A204.1 (cell line): ENCODE data around the gene CX3CR1.
"Not testable (repeated sequence)": the region's sequence is repeated elsewhere in the genome, so short reads cannot be mapped to it uniquely, and the experiment has no call there.

Experiments
- FAIRE-seq: peaks from 2 replicates; lab custom pipeline; 2012; peaks lifted over from hg19 to GRCh38; lab: Jason Lieb, UNC

CX3CR1 gene

GRCh38 chr3:39264053-39264452, 15.8 kb downstream of the CX3CR1 start:
- FAIRE-seq = no peak

DNA sequence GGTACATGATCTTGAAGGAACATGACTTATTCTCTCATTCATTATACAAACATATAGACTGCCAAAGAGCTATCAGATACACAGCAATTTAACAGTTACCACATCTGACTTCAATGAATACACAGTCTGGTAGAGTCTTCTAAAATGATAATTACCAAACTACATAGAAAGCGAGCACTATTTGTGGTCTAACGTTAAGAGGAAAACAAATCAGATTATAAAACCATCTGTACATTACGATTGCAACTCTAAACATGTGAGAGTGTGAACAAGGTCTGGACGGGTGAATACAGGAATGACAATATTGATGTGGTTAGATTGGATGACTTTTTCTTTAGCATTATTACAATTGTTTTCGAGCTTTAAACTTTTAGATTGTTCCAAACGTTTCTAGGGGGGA, 16.3 kb downstream of the CX3CR1 start:
- FAIRE-seq = no peak

DNA sequence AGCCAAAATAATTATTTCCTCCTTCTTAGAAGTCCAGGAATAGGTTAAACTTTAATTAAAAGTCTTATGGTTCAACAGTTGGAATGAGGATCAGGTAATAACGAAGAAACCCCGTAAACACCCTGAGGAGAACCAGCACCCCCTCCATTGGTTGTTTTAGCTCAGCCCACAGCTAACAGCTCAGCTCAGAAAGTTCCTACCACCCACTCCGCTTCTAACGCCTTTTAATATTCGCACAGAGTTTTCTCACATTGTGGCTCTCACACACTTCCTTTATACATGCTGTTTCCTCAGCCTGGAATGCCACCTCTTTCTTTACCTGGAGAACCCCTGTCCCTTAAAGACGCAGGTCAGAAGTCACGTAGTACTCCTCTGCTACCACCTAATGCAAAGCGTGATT, 17.0 kb downstream of the CX3CR1 start:
- FAIRE-seq = no peak

DNA sequence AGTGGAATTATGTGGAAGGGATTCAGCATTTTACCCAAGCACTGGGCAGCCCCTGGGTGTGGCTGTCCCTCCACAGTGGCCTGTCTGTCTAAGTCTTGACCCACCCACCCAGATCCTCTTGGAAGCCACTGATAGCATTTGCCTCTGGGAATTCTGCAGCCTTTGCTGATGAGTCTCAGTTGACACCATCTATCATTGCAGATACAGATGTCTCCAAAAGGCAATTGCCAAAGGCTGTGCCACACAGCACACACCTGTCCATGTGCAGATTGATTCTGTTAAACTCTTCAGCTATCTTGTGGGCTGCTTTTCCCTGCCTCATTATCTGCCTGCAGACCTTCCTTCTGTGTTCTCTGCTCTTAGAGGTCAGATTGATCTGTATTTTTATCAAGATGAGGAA, 18.1 kb downstream of the CX3CR1 start:
- no peak for FAIRE-seq

DNA sequence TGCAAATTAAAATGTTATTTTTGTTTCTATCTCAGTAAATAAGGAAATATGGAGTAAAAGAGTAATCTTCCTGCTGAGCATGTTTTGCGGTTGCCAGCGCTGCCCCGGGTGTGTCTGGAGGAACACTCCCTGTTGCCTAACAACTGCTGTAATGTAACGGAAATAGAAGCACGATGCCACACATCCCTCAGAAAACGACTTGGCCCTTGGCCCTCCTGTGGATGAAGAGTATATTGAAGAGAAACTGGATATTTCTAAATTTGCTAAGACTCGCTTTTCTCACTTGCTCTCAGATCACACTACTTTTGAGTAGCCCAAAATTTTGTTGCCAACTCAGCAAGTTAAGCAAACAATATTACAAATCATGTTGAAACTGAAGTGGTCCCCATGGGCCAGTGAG, 18.9 kb downstream of the CX3CR1 start:
- FAIRE-seq = no peak

- FAIRE-seq = no peak
Observed at GRCh38 chr3:39260318-39260717, 19.5 kb downstream of the CX3CR1 start.

DNA sequence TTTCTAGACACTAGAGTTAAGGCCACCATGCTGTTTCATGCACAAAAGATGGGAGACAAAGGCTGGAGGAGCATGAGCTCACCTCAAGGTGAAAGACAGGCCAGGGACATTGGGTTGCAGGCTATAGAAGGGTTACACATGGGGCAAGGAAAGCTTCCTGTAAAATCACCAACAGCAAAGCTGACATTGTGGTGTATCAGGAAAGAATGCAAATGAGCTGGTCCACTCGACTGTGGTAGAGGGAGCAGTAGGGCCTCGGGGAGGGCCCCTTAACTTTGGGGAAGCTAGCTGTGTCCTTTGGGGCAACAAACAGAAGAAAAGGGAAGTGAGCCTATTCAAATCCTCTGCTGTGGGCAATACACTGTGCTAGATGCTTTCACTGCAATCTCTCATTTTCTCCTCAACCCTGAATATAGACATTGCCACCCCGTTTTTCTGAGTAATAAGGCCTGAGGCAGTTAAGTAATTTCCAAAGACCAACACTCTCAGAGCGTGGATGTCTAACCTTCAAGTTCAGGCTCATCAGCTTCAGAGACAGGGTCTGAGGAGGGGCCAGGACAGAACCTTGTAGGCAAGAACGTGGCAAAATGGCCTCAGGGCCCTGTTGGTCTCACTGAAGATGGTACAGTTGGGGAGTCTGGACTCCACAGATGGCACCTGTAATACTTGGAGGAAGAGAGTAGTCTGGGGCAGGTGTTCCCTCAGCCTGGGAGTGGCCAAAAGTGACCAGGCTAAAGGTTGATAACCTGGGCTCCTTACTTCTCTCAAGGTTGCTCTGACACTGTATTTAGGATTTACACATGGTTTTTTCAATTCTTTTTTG, 24.1 kb downstream of the CX3CR1 start:
- no peak for FAIRE-seq

DNA sequence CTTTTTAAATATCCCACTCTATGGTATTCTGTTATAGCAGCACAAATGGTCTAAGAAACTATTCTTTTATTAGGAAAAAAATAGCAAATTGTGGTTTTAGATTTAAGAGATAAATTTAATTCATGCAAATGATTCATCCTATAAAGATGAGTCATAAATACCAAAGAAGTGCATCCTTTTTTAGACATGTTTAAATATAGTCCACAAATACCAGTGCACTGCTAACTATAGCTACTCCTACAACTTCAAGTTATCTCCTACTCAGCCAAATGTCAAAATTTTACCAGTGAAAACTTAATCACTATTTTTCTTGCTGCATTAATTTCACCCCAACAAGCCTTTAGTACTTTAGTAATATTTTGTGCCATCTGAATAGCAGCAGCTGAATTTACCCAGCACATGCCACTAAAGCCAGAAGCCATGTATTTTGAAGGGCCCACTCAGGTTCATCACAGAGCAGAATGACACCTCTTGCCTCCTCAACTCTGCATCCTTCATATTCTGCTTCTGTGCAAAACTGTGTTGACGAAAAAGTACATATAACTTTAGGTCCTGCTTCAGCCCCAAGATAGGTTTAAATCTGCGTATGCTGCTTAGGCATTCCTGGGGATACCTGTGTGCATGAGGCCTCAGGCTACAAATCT, 24.9 kb downstream of the CX3CR1 start:
- no peak for FAIRE-seq

- FAIRE-seq = no peak
Observed at GRCh38 chr3:39251576-39251975, 28.3 kb downstream of the CX3CR1 start.

GRCh38 chr3:39250116-39250747, 29.6 kb downstream of the CX3CR1 start:
- no peak for FAIRE-seq

- FAIRE-seq = no peak
Observed at GRCh38 chr3:39249453-39250115, 30.3 kb downstream of the CX3CR1 start.

DNA sequence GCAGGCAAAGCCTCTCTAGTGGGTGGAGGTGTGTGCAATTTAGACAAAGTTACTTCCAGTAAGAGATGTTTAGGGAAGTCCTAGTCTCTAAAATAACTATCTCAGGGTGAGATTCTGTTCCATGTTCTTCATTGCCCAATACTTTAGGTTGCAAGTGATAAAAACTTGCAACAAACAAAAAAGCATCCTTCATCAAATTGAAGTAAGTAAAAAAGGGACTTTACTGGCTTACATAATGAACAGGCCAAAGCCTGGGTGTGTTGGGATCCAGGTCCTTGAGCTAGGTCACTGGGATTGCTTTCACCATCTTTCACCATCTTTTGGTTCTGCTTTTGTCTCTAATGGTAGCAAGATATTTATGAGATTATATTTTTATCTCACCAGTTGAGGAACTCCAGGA, 38.3 kb downstream of the CX3CR1 start:
- no peak for FAIRE-seq

DNA sequence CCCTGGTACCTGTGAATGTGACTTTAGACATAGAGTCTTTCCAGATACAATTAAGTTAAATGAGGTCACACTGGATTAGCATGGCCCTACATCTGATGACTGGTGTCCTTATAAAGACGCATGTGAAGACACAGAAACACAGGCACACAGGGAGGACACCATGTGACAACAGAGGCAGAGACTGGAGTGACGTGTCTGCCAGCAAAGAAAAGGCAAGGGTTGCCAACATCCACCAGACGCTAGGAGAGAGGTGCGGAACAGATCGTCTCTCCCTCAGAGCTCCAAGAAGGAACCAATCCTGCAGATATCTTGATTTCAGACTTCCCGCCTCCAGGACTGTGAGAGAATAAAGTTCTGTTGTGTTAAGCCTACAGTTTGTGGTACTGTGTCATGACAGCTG, 42.8 kb downstream of the CX3CR1 start:
- no peak for FAIRE-seq

DNA sequence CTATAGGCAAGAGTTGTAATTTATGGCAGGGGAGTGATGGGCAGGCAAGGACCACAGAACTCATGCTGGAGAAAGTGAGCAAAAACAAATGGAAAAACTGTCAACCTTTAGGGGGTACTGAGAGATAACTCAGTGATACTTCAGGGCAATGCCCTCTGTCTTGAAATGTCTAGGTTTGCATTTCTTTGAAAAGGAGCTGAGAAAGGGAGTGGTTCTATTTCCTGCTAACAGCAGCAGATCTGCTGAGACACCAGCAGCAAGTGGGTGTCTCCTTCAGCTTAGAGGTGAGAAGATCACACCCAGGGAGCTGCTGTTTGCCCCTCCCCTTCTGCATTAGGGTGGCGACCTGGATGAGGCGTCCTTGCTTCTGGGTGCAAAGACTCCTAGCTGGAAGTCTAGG, 45.2 kb downstream of the CX3CR1 start:
- no peak for FAIRE-seq

DNA sequence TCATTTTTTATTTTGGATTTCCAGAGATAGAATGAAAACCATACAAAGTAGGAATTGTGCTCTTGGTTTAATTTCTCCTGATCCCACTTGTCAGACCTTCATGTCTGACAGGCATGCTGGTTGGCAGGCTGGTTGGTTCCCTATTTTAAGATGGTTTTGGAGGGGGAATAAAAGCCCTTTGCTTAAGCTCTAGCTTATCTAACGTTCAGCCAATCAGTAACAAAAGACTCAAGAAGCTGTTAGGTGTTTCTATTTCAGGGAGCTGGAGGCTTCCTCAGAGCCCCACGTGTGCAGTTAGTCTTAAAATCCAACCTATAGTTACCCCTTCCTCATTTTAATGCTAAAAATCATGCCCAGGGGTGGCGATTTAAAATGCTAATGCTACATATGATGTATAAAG, 47.0 kb downstream of the CX3CR1 start:
- no peak for FAIRE-seq

DNA sequence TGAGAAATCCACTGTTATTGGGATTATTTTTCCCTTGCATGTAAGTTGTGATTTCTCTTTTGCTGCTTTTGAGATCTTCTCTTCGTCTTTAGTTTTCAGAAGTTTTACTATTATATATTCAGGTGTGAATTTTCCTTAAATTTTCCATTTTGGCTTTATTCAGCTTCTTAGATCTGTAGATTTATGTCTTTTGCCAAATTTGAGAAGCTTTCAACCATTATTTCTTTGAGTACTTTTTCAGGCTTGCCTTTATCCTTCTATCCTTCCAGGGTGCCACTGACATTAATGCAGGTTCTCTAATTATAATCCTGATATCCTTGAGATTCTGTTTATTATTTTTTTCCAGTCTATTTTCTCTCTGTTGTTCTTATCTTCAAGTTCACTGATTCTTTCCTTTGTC, 49.4 kb downstream of the CX3CR1 start:
- FAIRE-seq = no peak

- no peak for FAIRE-seq
Observed at GRCh38 chr3:39228496-39228895, 51.3 kb downstream of the CX3CR1 start.

GRCh38 chr3:39227596-39227995, 52.2 kb downstream of the CX3CR1 start:
- not testable (repeated sequence) for FAIRE-seq

- no peak for FAIRE-seq
Observed at GRCh38 chr3:39226106-39226741, 53.6 kb downstream of the CX3CR1 start.

DNA sequence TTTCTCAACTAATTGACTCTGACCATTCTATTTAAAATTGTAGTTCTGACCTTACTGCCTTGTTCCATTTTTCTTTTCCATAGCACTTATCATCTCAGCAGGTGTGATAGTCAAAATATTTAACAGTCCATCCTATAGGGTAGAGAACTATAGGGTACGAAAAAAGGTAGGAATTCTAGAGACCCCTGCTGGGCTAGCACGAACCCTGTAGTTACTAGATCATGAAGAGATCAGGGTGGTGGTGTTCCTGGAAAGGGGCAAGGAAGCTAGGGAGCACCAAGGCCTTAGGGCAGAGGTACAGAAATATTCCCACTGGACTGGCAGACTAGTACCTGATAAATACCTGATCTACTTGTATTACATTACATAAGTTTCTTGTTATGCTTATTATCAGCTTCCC, 55.5 kb downstream of the CX3CR1 start:
- no peak for FAIRE-seq

- no peak for FAIRE-seq
Observed at GRCh38 chr3:39222939-39223338, 56.9 kb downstream of the CX3CR1 start.

GRCh38 chr3:39222462-39222861, 57.4 kb downstream of the CX3CR1 start:
- no peak for FAIRE-seq

DNA sequence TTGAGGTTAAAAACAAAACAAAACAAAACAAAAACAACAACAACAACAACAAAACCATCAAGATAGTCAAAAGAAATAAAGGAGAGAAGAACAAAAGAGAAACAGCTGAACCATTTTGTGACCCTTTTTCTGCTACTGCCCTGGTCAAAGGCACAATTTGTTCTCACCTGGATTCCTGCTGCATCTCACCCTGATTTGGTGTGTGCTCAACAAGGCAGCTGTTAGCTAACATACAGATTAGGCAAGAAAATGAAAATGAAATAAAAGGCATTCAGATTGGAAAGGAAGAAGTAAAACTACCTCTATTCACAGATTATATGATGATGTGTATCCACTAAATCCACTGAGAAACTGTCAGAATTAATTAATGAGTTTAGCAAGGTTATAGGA, 58.7 kb downstream of the CX3CR1 start:
- no peak for FAIRE-seq
